Measurements from ENCODE around the gene WFDC1. TPM values are rescaled to one million over a fixed set of nuclear protein-coding genes. Genes with fewer than 3 reads are reported as not detected.

WFDC1 gene
- total and polyA plus RNA-seq, 10 of the 15 experiments (the other 5 are each of a cell fraction or from before 2014, with no cell fraction given), result not detected

DNA sequence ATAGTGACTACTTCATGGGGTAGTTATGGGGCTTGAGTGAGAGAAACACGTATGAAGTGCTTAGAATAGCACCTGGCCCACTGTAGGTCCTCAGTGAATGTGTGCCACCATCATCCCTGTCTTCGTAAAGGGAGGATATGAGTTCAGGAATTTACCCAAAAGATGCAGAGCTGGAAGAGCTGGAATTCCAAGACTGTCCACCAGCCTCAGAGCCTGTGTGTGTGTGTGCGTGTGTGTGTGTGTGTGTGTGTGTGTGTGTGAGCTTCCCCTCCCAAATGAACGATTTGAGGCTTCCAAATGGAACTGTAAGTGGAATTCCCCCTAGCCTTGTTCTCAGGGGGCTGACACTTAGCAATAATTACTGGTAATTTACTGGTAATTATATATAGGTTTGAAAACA lies 27.3 kb downstream of the WFDC1 start (continued):
- TF ChIP-seq, protein P1, sequence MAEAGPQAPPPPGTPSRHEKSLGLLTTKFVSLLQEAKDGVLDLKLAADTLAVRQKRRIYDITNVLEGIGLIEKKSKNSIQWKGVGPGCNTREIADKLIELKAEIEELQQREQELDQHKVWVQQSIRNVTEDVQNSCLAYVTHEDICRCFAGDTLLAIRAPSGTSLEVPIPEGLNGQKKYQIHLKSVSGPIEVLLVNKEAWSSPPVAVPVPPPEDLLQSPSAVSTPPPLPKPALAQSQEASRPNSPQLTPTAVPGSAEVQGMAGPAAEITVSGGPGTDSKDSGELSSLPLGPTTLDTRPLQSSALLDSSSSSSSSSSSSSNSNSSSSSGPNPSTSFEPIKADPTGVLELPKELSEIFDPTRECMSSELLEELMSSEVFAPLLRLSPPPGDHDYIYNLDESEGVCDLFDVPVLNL (IDR thresholded peaks at IDR 0.05; ENCODE audit: low read depth, low read length), result no peak
- TF ChIP-seq TARDBP (IDR thresholded peaks at IDR 0.05; ENCODE audit: borderline replicate concordance), result no peak

DNA sequence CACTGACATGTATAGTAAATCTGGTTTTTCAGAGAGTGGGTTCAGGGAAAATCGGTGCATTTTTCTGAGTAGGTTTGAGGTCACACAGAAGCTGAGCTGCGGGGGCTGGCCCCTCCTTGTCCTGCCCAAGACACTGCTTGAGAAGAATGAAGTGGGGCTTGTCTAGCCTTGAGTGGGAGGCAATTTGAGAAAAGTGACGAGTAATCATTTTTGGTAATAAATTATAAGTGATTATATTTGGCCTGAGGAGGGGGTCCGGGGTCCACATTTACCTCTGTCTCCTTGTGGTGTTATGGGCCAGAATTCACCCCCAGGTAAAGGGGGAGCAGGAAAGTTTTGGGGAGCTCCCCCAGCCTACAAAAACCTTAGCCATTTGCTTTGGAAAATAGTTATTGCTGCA lies 28.1 kb downstream of the WFDC1 start:
- no peak for ATAC-seq
- Histone ChIP-seq H2AFZ (ENCODE audit: control insufficient read depth, low read depth, low read length) (no peak overlapping the region), H3K36me3 (ENCODE audit: control insufficient read depth in 2 of 2, insufficient read depth in 2 of 2, low read length in 1 of 2) (no peaks in the 10 kb centered on the region), H3K4me1 (ENCODE audit: control insufficient read depth, insufficient read depth, low read length) (no peaks in the 10 kb centered on the region), H3K4me3 (no peak overlapping the region), H3K27me3 (replicated peaks in 1 of 2; ENCODE audit: control insufficient read depth in 2 of 2, insufficient read depth in 2 of 2, low read length in 1 of 2) (peaks cover 0 to 1% of the 10 kb centered on the region in 2 experiments; a peak in 1 of 4 replicates), H4K20me1 (ENCODE audit: control insufficient read depth, insufficient read depth) (no peaks in the 10 kb centered on the region), H3K9ac (ENCODE audit: control insufficient read depth, insufficient read depth, low read length) (no peak overlapping the region), H3K79me2 (ENCODE audit: control insufficient read depth, insufficient read depth, low read length) (no peaks in the 10 kb centered on the region), H3K27ac (ENCODE audit: control insufficient read depth, insufficient read depth) (no peak overlapping the region), H3K4me2 (ENCODE audit: control insufficient read depth, insufficient read depth) (no peak overlapping the region), H3K9me3 (replicated peaks; ENCODE audit: control insufficient read depth, insufficient read depth, low read length) (no peaks in the 10 kb centered on the region; the same call in 2 of the 3 replicates)
- POLR2A ChIA-PET, result interaction anchor here (0.6 kb wide), 1 partner anchor 11 kb away, joined by 5 read pairs; no protein-coding TSS in a partner anchor
- CTCF ChIA-PET, result no interaction called here
- RAD21 ChIA-PET (ENCODE audit: unreplicated experiment), result no interaction called here
- intact Hi-C loops (cut with micrococcal nuclease; ENCODE audit: unreplicated experiment) (no loop called here), in situ Hi-C loops (cut with MboI) (no loop called here)
- no TSS peak for BruUV-seq (replicated peaks)
- SMC1A ChIA-PET (ENCODE audit: uncharacterized antibody, unreplicated experiment), result no interaction called here
- FAIRE-seq, result no peak
- WGBS (ENCODE audit: insufficient coverage, insufficient replicate concordance, low lambda C conversion rate, missing lambda C conversion rate), result 21% methylated on average over 4 of the region's 4 CpGs
- DNase-seq (ENCODE audit: low read depth, low spot score), result no peak
- TF ChIP-seq PAX8 (IDR thresholded peaks at IDR 0.05), result no peak
- TF ChIP-seq SIX5 (IDR thresholded peaks at IDR 0.05; ENCODE audit: low read depth, low read length, severe bottlenecking), result no peak
- TF ChIP-seq POLR2AphosphoS2 (IDR thresholded peaks at IDR 0.05; ENCODE audit: low read depth, low read length), result no peak
- TF ChIP-seq EED (IDR thresholded peaks at IDR 0.05; ENCODE audit: low read depth), result no peak
- TF ChIP-seq CBFB (IDR thresholded peaks at IDR 0.05; ENCODE audit: low read depth), result no peak
- TF ChIP-seq SMC3 (IDR thresholded peaks at IDR 0.05; ENCODE audit: borderline replicate concordance, low read length), result no peak
- no peak for TF ChIP-seq RAD51 (IDR thresholded peaks at IDR 0.05)
- no peak for TF ChIP-seq ASH2L (IDR thresholded peaks at IDR 0.05; ENCODE audit: borderline replicate concordance, low read depth)
- no peak for TF ChIP-seq MEF2A (IDR thresholded peaks at IDR 0.05; ENCODE audit: insufficient read depth, low read depth, low read length)
- TF ChIP-seq, protein P2, sequence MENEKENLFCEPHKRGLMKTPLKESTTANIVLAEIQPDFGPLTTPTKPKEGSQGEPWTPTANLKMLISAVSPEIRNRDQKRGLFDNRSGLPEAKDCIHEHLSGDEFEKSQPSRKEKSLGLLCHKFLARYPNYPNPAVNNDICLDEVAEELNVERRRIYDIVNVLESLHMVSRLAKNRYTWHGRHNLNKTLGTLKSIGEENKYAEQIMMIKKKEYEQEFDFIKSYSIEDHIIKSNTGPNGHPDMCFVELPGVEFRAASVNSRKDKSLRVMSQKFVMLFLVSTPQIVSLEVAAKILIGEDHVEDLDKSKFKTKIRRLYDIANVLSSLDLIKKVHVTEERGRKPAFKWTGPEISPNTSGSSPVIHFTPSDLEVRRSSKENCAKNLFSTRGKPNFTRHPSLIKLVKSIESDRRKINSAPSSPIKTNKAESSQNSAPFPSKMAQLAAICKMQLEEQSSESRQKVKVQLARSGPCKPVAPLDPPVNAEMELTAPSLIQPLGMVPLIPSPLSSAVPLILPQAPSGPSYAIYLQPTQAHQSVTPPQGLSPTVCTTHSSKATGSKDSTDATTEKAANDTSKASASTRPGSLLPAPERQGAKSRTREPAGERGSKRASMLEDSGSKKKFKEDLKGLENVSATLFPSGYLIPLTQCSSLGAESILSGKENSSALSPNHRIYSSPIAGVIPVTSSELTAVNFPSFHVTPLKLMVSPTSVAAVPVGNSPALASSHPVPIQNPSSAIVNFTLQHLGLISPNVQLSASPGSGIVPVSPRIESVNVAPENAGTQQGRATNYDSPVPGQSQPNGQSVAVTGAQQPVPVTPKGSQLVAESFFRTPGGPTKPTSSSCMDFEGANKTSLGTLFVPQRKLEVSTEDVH (IDR thresholded peaks at IDR 0.05; ENCODE audit: low read depth, partially characterized antibody), result no peak
- no peak for TF ChIP-seq KLF5 (IDR thresholded peaks at IDR 0.05; ENCODE audit: partially characterized antibody)
- no peak for TF ChIP-seq FOS (IDR thresholded peaks at IDR 0.05; ENCODE audit: borderline replicate concordance, extremely low read depth, insufficient read length)
- no peak for TF ChIP-seq FOXK2 (IDR thresholded peaks at IDR 0.05)
- TF ChIP-seq, protein P3, sequence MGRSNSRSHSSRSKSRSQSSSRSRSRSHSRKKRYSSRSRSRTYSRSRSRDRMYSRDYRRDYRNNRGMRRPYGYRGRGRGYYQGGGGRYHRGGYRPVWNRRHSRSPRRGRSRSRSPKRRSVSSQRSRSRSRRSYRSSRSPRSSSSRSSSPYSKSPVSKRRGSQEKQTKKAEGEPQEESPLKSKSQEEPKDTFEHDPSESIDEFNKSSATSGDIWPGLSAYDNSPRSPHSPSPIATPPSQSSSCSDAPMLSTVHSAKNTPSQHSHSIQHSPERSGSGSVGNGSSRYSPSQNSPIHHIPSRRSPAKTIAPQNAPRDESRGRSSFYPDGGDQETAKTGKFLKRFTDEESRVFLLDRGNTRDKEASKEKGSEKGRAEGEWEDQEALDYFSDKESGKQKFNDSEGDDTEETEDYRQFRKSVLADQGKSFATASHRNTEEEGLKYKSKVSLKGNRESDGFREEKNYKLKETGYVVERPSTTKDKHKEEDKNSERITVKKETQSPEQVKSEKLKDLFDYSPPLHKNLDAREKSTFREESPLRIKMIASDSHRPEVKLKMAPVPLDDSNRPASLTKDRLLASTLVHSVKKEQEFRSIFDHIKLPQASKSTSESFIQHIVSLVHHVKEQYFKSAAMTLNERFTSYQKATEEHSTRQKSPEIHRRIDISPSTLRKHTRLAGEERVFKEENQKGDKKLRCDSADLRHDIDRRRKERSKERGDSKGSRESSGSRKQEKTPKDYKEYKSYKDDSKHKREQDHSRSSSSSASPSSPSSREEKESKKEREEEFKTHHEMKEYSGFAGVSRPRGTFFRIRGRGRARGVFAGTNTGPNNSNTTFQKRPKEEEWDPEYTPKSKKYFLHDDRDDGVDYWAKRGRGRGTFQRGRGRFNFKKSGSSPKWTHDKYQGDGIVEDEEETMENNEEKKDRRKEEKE (IDR thresholded peaks at IDR 0.05), result no peak
- no peak for TF ChIP-seq STAT1 (conservative IDR thresholded peaks at IDR 0.05)
- no peak for TF ChIP-seq YY1 (IDR thresholded peaks at IDR 0.05; ENCODE audit: low read depth, low read length)
- no peak for TF ChIP-seq MYB (IDR thresholded peaks at IDR 0.05; ENCODE audit: borderline replicate concordance, low read depth, low read length)
